GM21447 (cell line): ENCODE data around the gene TMOD1.

Experiments
- ATAC-seq: cut with Tn5 transposase; IDR thresholded peaks from one replicate; pipeline ENCODE4 v1.9.1; 2021; ENCODE audit not compliant: unreplicated experiment

The TMOD1 gene

DNA sequence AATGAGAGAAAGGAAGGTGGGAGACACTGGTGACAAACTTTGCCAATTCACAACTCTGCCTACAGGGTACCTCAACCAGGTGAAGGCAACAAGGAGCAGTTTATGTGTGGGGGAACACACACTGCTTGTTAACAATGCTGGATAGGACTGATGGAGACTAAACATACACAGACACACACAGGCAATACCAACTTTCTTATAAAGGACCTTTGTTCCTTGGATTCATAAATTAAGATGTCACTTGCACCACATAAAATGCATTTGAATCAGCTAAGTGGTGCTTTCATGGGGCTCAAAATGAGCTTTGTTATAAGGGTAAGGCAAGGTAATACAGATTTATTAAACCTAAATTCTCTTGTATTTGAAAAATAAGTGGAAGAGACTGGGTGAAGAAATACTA lies 127.7 kb downstream of the TMOD1 start:
- no peak for ATAC-seq

GRCh38 chr9:97630591-97630990 lies 129.1 kb downstream of the TMOD1 start:
- ATAC-seq, result no peak

DNA sequence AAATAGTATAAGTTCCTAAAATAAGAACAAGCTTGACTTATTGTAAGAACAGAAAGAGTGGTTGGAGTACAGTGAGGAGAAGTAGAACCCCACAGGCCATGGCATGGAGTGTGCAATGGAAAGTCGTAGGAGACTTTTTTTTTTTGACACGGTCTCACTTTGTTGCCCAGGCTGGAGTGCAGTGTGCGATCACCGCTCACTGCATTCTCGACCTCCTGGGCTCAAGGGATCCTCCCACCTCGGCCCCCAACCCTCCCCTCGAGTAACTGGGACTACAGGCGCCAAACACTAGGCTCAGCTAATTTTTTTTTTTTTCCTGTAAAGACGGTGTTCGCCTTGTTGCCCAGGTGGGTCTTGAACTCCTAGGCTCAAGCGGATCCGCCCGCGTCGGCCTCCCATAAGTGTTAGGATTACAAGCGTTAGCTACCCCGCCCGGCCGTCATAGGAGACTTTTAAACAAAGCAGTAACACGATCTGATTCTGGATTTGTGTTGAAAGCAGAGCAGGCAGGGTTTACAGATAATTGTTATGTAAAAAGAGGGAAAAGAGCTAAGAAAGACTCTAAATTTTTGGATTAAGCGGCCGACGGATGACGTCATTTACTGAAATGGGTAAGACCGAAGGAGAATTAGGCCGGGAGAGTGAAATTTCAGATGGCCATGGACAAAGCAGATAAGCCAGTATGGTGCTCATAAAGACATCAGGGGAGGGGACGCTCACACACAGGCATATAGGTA lies 130.9 kb downstream of the TMOD1 start:
- peak; percentile 5 for ATAC-seq

GRCh38 chr9:97632985-97633858 lies 131.8 kb downstream of the TMOD1 start, which contains the start of the genes NCBP1 and TSTD2:
NCBP1 (plus strand) TSS chr9:97633821; CDS start chr9:97633882, 61 bp downstream.
TSTD2 (minus strand) TSS chr9:97633368; CDS start chr9:97627562, 5,806 bp downstream.
- ATAC-seq, result peak; percentile 79

GRCh38 chr9:97633859-97634490 lies 132.5 kb downstream of the TMOD1 start:
- no peak for ATAC-seq

DNA sequence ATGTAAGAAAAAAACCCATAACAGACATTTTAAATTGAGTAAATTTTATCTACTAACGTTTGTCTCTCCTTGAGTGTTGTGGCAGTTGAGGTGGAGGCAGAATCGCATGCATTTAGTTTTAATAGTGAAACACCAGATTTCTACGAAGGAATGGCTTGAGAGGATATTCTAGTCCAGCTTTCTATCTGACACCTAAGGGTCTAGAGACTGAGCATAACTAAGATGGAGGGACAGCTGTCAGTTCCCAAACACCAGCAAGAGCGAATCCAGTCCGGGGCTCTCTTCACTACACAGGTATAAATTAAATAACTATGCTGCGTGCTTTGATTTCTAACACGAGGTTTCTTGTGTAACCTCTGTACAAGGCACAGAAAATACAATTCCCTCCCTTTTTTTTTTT lies 133.6 kb downstream of the TMOD1 start:
- no peak for ATAC-seq

DNA sequence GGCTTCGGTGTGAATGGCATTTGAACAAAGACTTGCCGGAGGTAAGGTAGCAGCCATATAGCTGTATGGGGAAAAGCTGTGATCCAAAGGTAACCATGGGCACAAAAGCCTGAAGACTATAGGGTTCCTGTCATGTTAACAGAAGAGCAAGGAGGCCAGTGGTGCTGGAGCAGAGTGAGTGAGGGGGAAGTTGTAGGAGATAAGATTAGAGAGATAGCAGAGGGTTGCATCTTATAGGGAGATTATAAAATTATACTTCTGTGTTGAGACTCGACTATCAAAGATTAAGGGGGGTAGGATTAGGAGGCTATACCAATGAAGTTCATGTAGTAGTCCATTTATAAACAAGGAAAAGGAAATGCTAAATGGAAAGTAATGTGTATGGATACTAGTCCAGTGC lies 135.4 kb downstream of the TMOD1 start:
- ATAC-seq, result no peak

DNA sequence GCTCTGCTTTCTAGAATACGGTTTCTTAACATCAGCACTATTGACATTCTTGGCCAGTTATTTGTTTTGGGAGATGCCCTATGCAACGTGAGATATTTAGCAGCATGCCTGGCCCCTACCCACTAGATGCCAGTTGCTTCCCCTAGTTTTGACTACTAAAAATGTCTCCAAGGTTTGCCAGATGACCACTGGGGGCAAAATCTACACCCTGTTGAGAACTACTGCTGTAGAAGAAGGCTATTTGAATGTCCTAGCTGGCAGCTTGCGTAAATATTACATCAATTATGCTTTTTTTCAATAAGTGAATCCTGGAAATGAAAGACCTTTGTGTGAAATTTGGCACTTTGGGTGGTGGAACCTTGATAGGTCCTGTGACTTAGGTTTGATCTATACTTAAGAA lies 137.2 kb downstream of the TMOD1 start:
- no peak for ATAC-seq

DNA sequence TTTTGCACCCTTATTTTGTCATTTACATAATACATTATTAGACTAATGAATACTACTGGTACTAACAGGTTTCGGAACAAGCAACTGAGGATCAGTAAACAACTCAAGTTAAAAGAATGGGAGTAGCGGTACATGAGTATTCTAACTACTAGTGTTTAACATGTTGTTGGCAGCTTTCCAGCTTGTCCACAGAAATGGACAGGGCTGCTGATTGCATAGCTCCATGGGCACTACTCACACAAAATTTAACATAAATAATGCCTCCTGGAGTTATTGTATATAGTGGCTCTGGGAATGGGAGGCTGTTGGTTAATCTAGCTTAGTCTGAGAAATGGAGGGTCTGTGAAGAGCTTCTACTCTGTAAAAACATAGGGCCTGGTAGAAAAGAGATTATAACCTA lies 138.9 kb downstream of the TMOD1 start:
- ATAC-seq, result no peak

DNA sequence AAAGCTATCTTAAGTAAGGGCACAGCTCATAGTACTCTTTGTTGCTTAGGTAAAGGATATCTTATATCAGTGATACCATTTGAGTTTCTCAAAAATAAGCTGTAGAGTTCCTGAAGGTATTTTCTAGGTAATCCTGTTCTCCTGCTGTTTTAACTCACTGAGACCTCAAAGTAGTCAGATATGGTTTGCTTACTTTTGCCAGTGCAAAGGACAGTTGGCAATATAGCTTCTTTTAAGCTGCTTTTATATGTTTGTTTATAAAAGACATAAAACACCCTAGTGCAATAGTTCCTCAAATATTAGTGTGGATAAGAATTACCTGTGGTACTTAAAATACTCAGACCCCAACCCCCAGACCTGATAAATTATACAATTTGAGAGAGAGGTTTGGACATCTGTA lies 144.3 kb downstream of the TMOD1 start:
- ATAC-seq, result no peak

DNA sequence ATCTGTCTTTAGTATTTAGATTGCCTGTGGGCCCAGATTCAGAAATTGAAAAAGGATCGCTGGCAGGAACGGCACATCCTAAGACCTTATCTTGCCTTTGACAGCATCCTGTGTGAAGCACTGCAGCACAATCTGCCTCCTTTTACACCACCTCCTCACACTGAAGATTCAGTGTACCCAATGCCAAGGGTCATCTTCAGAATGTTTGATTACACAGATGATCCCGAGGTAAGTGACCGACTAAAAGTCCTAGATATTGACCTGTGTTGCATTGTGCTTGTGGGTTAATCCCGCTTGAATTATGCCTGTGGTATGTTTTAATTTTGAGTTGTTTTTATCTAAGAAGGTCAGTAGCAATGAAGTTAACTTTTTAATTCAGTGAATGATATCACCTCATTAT lies 146.5 kb downstream of the TMOD1 start:
- ATAC-seq, result no peak
